Activated T-helper 1 cell treated with anti-CD3 and anti-CD28 coated beads, Interleukin-2, amount 50 U/mL, for 16 hours (primary cell): Measurements from ENCODE around the gene NADK2.
"Not testable (repeated sequence)": the region's sequence is repeated elsewhere in the genome, so short reads cannot be mapped to it uniquely, and the experiment has no call there.

ENCODE experiments used
- DNase-seq, 2 donors: peaks; one replicate each; pipeline ENCODE4 v3.0.0-alpha.2; 2020; ENCODE audit warnings: low read depth in 1 of 2, low spot score in 1 of 2

Gene NADK2

GRCh38 chr5:36241631-36242533 lies at the start of gene NADK2:
NADK2 (minus strand) TSS chr5:36241925; CDS start chr5:36241798, 127 bp downstream.
- peak; percentile 83 to 91 for DNase-seq

GRCh38 chr5:36285837-36286615 lies 44.3 kb upstream of the NADK2 start:
- DNase-seq: no peak

GRCh38 chr5:36283775-36284174 lies 42.0 kb upstream of the NADK2 start:
- not testable (repeated sequence) for DNase-seq

- DNase-seq: no peak
These were observed 39.9 kb upstream of the NADK2 start for GRCh38 chr5:36281626-36282025.

GRCh38 chr5:36279054-36279698 lies 37.5 kb upstream of the NADK2 start:
- no peak for DNase-seq

- DNase-seq: no peak
These were observed 35.9 kb upstream of the NADK2 start for GRCh38 chr5:36277521-36278176.

GRCh38 chr5:36276864-36277263 lies 35.1 kb upstream of the NADK2 start:
- no peak for DNase-seq

- DNase-seq: no peak
These were observed 32.2 kb upstream of the NADK2 start for GRCh38 chr5:36273809-36274526.

GRCh38 chr5:36272136-36272690 lies 30.5 kb upstream of the NADK2 start:
- DNase-seq: no peak

GRCh38 chr5:36270876-36271575 lies 29.3 kb upstream of the NADK2 start:
- DNase-seq: no peak

GRCh38 chr5:36270175-36270574 lies 28.4 kb upstream of the NADK2 start:
- no peak for DNase-seq

- no peak for DNase-seq
These were observed 27.8 kb upstream of the NADK2 start for GRCh38 chr5:36269478-36269877.

- DNase-seq: no peak
These were observed 26.2 kb upstream of the NADK2 start for GRCh38 chr5:36267905-36268304.

- no peak for DNase-seq
These were observed 22.6 kb upstream of the NADK2 start for GRCh38 chr5:36264202-36264760.

GRCh38 chr5:36261186-36261585 lies 19.5 kb upstream of the NADK2 start:
- no peak for DNase-seq

- DNase-seq: no peak
These were observed 11.8 kb upstream of the NADK2 start for GRCh38 chr5:36253575-36253974.

- DNase-seq: no peak
These were observed 11.1 kb upstream of the NADK2 start for GRCh38 chr5:36252722-36253365.

GRCh38 chr5:36251218-36251617 lies 9.5 kb upstream of the NADK2 start:
- no peak for DNase-seq

GRCh38 chr5:36250427-36250826 lies 8.7 kb upstream of the NADK2 start:
- no peak for DNase-seq
